H1 (cell line): Measurements from ENCODE around the gene PRSS53.

Experiments
- ATF3 ChIP-seq: IDR thresholded peaks from 2 replicates; pipeline ENCODE4 v1.6.1; 2011; ENCODE audit warnings: low read depth, mild to moderate bottlenecking, low read length; ENCODE audit not compliant: insufficient read depth
- BRCA1 ChIP-seq: IDR thresholded peaks from 2 replicates; pipeline ENCODE4 v1.6.1; 2012; ENCODE audit warnings: low read depth, low read length, improper control_type of control experiment
- CEBPB ChIP-seq: IDR thresholded peaks from 2 replicates; pipeline ENCODE4 v1.6.1; 2012; ENCODE audit warnings: low read depth, low read length
- CTCF ChIP-seq, 3 experiments: IDR thresholded peaks; 1 replicate in 2 of 3; 2 replicates in 1 of 3; pipeline versions ENCODE4 v1.5.1 to v1.6.1; 2011; ENCODE audit warnings: low read length in 3 of 3, mild to moderate bottlenecking in 3 of 3, inconsistent platforms in 2 of 3, low read depth in 1 of 3, moderate library complexity in 1 of 3; ENCODE audit not compliant: insufficient read depth in 1 of 3; ENCODE audit errors: control extremely low read depth in 1 of 3
- FOSL1 ChIP-seq: IDR thresholded peaks from 2 replicates; pipeline ENCODE4 v1.6.1; 2011; ENCODE audit warnings: mild to moderate bottlenecking, low read depth, low read length, moderate library complexity; ENCODE audit not compliant: insufficient read depth
- HDAC6 ChIP-seq: IDR thresholded peaks from one replicate; pipeline ENCODE4 v1.7.1; 2012; ENCODE audit warnings: low read depth, mild to moderate bottlenecking, inconsistent platforms, low read length, moderate library complexity
- MAX ChIP-seq: IDR thresholded peaks from 2 replicates; pipeline ENCODE4 v1.6.1; 2012; ENCODE audit warnings: inconsistent platforms
- SUZ12 ChIP-seq: fragments of 200-600 bp; sonication (generic); IDR thresholded peaks from 2 replicates; pipeline ENCODE4 v1.6.1; 2012; ENCODE audit warnings: mild to moderate bottlenecking, inconsistent platforms, low read length, moderate library complexity, mixed read lengths
- YY1 ChIP-seq: IDR thresholded peaks from 2 replicates; pipeline ENCODE4 v1.6.1; 2011; ENCODE audit warnings: low read depth, mild to moderate bottlenecking, low read length
- TF ChIP-seq, protein P1 (sequence below): IDR thresholded peaks from 2 replicates; pipeline ENCODE4 v1.6.1; 2011; ENCODE audit warnings: low read length, improper control_type of control experiment

GRCh38 chr16:31083081-31083480 lies 5.7 kb downstream of the PRSS53 start:
- TF ChIP-seq HDAC6 (no peak), CEBPB (no peak), YY1 (no peak), CTCF (IDR thresholded peaks at IDR 0.05; ENCODE audit: control extremely low read depth in 1 of 3, insufficient read depth in 1 of 3, low read depth in 1 of 3, low read length in 3 of 3) (no peak), SUZ12 (no peak), MAX (no peak), ATF3 (no peak), FOSL1 (no peak), BRCA1 (no peak)
- TF ChIP-seq, protein P1, sequence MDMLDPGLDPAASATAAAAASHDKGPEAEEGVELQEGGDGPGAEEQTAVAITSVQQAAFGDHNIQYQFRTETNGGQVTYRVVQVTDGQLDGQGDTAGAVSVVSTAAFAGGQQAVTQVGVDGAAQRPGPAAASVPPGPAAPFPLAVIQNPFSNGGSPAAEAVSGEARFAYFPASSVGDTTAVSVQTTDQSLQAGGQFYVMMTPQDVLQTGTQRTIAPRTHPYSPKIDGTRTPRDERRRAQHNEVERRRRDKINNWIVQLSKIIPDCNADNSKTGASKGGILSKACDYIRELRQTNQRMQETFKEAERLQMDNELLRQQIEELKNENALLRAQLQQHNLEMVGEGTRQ, result no peak
